H1 (cell line): ENCODE measurements around the gene MAN2C1. TPM values are rescaled to one million over a fixed set of nuclear protein-coding genes. Genes with fewer than 3 reads are reported as not detected.

Experiments
- CTCF ChIA-PET: fragments of 300-600 bp; sonication (Branson Sonifier 250); formaldehyde crosslinking; loops from one replicate; lab custom pipeline; 2021; ENCODE audit not compliant: partially characterized antibody; lab: Charles Lee
- POLR2A ChIA-PET: fragments of 300-600 bp; sonication (Branson Sonifier 250); formaldehyde crosslinking; loops from one replicate; lab custom pipeline; 2021; ENCODE audit warnings: inconsistent platforms; ENCODE audit not compliant: partially characterized antibody; lab: Charles Lee
- DNase-seq, 2 experiments: peaks; one replicate each; pipeline versions ENCODE4 v3.0.0 to v3.0.0-alpha.2; 2010 to 2022; ENCODE audit warnings: low spot score in 2 of 2, low read depth in 1 of 2, mixed read lengths in 1 of 2
- FAIRE-seq: peaks from 2 replicates; lab custom pipeline; 2011; peaks lifted over from hg19 to GRCh38; lab: Jason Lieb, UNC
- H2AFZ ChIP-seq: 2 replicates; pipeline ENCODE4 v1.8.1; 2012; ENCODE audit warnings: low read length, inconsistent platforms
- H2AK5ac ChIP-seq: 2 replicates; pipeline ENCODE4 v1.6.1; 2013; ENCODE audit warnings: low read depth, low read length
- H2BK120ac ChIP-seq: replicated peaks from 2 replicates; pipeline ENCODE3; 2013; ENCODE audit warnings: low read depth, low read length, inconsistent platforms
- H2BK12ac ChIP-seq: 2 replicates; pipeline ENCODE4 v1.6.1; 2013; ENCODE audit warnings: low read depth, low read length
- H2BK15ac ChIP-seq: 2 replicates; pipeline ENCODE4 v1.6.1; 2013; ENCODE audit warnings: low read length
- H2BK20ac ChIP-seq: 2 replicates; pipeline ENCODE4 v1.6.1; 2013; ENCODE audit warnings: low read length
- H2BK5ac ChIP-seq: 2 replicates; pipeline ENCODE4 v1.6.1; 2013; ENCODE audit warnings: low read depth, low read length
- H3K14ac ChIP-seq: 2 replicates; pipeline ENCODE4 v1.6.1; 2013; ENCODE audit warnings: inconsistent platforms; ENCODE audit not compliant: insufficient read length
- H3K18ac ChIP-seq: 2 replicates; pipeline ENCODE4 v1.6.1; 2013; ENCODE audit warnings: low read length; ENCODE audit errors: extremely low read depth
- H3K23ac ChIP-seq: 2 replicates; pipeline ENCODE4 v1.6.1; 2013; ENCODE audit warnings: inconsistent platforms; ENCODE audit not compliant: insufficient read length
- H3K23me2 ChIP-seq: 2 replicates; pipeline ENCODE4 v1.6.1; 2013; ENCODE audit warnings: low read depth, low read length
- H3K27ac ChIP-seq: 2 replicates; pipeline ENCODE4 v1.6.1; 2011; ENCODE audit warnings: low read depth, low read length, inconsistent platforms
- H3K27me3 ChIP-seq, 4 experiments: replicated peaks in 1 of 4; 1 replicate in 1 of 4; 2 replicates in 3 of 4; pipeline versions ENCODE4 v1.6.1 to v1.8.1; 2011 to 2013; ENCODE audit warnings: low read length in 3 of 4, mild to moderate bottlenecking in 3 of 4, inconsistent platforms in 2 of 4, mixed read lengths in 2 of 4, moderate library complexity in 1 of 4; ENCODE audit not compliant: control insufficient read depth in 3 of 4, insufficient read depth in 3 of 4; ENCODE audit errors: extremely low read depth in 1 of 4
- H3K36me3 ChIP-seq, 4 experiments: 2 replicates each; pipeline versions ENCODE4 v1.6.1 to v1.8.1; 2011 to 2013; ENCODE audit warnings: mild to moderate bottlenecking in 4 of 4, low read length in 3 of 4, moderate library complexity in 2 of 4, control low read depth in 1 of 4, inconsistent platforms in 1 of 4; ENCODE audit not compliant: insufficient read depth in 4 of 4, control insufficient read depth in 2 of 4
- H3K4ac ChIP-seq: replicated peaks from 2 replicates; pipeline ENCODE3; 2013; ENCODE audit warnings: low read length, low read depth, mixed read lengths, inconsistent platforms; ENCODE audit not compliant: insufficient read length
- H3K4me1 ChIP-seq, 4 experiments: replicated peaks in 1 of 4; 1 replicate in 1 of 4; 2 replicates in 3 of 4; pipeline versions ENCODE4 v1.6.1 to v1.8.1; 2011 to 2013; ENCODE audit warnings: low read length in 3 of 4, inconsistent platforms in 2 of 4, mixed read lengths in 1 of 4; ENCODE audit not compliant: insufficient read depth in 4 of 4, control insufficient read depth in 3 of 4
- H3K4me2 ChIP-seq, 2 experiments: 2 replicates each; pipeline versions ENCODE4 v1.6.1 to v1.8.1; 2011 to 2013; ENCODE audit warnings: low read depth in 2 of 2, low read length in 2 of 2, control low read depth in 1 of 2, inconsistent platforms in 1 of 2, mild to moderate bottlenecking in 1 of 2; ENCODE audit not compliant: insufficient read depth in 1 of 2
- H3K4me3 ChIP-seq, 4 experiments: fragments of 200-600, 300-600 bp in 1 of 4; sonication (generic), shearing (Covaris generic), sonication (Bioruptor Twin) in 1 of 4; 2 replicates each; pipeline versions ENCODE4 v1.5.1 to v1.8.1; 2011 to 2016; ENCODE audit warnings: low read length in 4 of 4, low read depth in 3 of 4, control low read depth in 2 of 4, inconsistent platforms in 2 of 4, mild to moderate bottlenecking in 2 of 4, mixed read lengths in 1 of 4, moderate library complexity in 1 of 4; ENCODE audit not compliant: insufficient read depth in 2 of 4; ENCODE audit errors: extremely low read depth in 1 of 4
- H3K56ac ChIP-seq: replicated peaks from 2 replicates; pipeline ENCODE3; 2013; ENCODE audit warnings: low read depth, mild to moderate bottlenecking, mixed read lengths, low read length, inconsistent platforms; ENCODE audit not compliant: insufficient read length
- H3K79me1 ChIP-seq: 2 replicates; pipeline ENCODE4 v1.6.1; 2013; ENCODE audit warnings: low read depth, low read length, control low read depth
- H3K79me2 ChIP-seq, 2 experiments: 2 replicates each; pipeline versions ENCODE4 v1.6.1 to v1.8.1; 2012 to 2013; ENCODE audit warnings: low read length in 2 of 2, mild to moderate bottlenecking in 2 of 2, inconsistent platforms in 1 of 2; ENCODE audit not compliant: insufficient read depth in 2 of 2, control insufficient read depth in 1 of 2
- H3K9ac ChIP-seq, 4 experiments: replicated peaks in 1 of 4; 1 replicate in 1 of 4; 2 replicates in 3 of 4; pipeline versions ENCODE4 v1.6.1 to v1.8.1; 2011 to 2013; ENCODE audit warnings: low read depth in 3 of 4, low read length in 3 of 4, control low read depth in 2 of 4, mild to moderate bottlenecking in 2 of 4, moderate library complexity in 2 of 4, inconsistent platforms in 1 of 4; ENCODE audit errors: extremely low read depth in 1 of 4
- H3K9me3 ChIP-seq, 2 experiments: 2 replicates each; pipeline versions ENCODE4 v1.6.1 to v1.8.1; 2012 to 2013; ENCODE audit warnings: mild to moderate bottlenecking in 2 of 2, moderate library complexity in 2 of 2, control low read depth in 1 of 2, inconsistent platforms in 1 of 2, low read depth in 1 of 2, low read length in 1 of 2, mixed read lengths in 1 of 2; ENCODE audit not compliant: insufficient read depth in 2 of 2
- H4K20me1 ChIP-seq, 2 experiments: replicated peaks in 1 of 2; 2 replicates each; pipeline versions ENCODE3 to v1.8.1; 2011 to 2013; ENCODE audit warnings: inconsistent platforms in 2 of 2, low read length in 2 of 2, mild to moderate bottlenecking in 1 of 2; ENCODE audit not compliant: insufficient read depth in 2 of 2, control insufficient read depth in 1 of 2
- H4K5ac ChIP-seq: 2 replicates; pipeline ENCODE4 v1.6.1; 2013; ENCODE audit warnings: low read length, low read depth, mixed read lengths, inconsistent platforms; ENCODE audit not compliant: insufficient read length
- H4K8ac ChIP-seq: 2 replicates; pipeline ENCODE4 v1.8.0; 2013; ENCODE audit warnings: mild to moderate bottlenecking, moderate library complexity, low read length, inconsistent platforms; ENCODE audit not compliant: insufficient read depth; ENCODE audit errors: extremely low read depth
- H4K91ac ChIP-seq: replicated peaks from 2 replicates; pipeline ENCODE3; 2013; ENCODE audit warnings: low read length, mixed read lengths, inconsistent platforms; ENCODE audit not compliant: insufficient read length
- ATF3 ChIP-seq: IDR thresholded peaks from 2 replicates; pipeline ENCODE4 v1.6.1; 2011; ENCODE audit warnings: low read depth, mild to moderate bottlenecking, low read length; ENCODE audit not compliant: insufficient read depth
- BACH1 ChIP-seq: IDR thresholded peaks from 2 replicates; pipeline ENCODE4 v1.6.1; 2012; ENCODE audit warnings: low read length, improper control_type of control experiment
- CHD2 ChIP-seq: IDR thresholded peaks from 2 replicates; pipeline ENCODE4 v1.6.1; 2012; ENCODE audit warnings: low read length, improper control_type of control experiment
- CREB1 ChIP-seq: IDR thresholded peaks from 2 replicates; pipeline ENCODE4 v1.6.1; 2012; ENCODE audit warnings: inconsistent platforms
- FOSL1 ChIP-seq: IDR thresholded peaks from 2 replicates; pipeline ENCODE4 v1.6.1; 2011; ENCODE audit warnings: mild to moderate bottlenecking, low read depth, low read length, moderate library complexity; ENCODE audit not compliant: insufficient read depth
- GTF2F1 ChIP-seq: IDR thresholded peaks from 2 replicates; pipeline ENCODE4 v1.6.1; 2012; ENCODE audit warnings: low read depth, low read length, improper control_type of control experiment, borderline replicate concordance
- JUN ChIP-seq: IDR thresholded peaks from 2 replicates; pipeline ENCODE4 v1.6.1; 2011; ENCODE audit warnings: low read depth, mild to moderate bottlenecking, improper control_type of control experiment, low read length
- JUND ChIP-seq: IDR thresholded peaks from 2 replicates; pipeline ENCODE4 v1.6.1; 2011; ENCODE audit warnings: mild to moderate bottlenecking, improper control_type of control experiment, low read length
- KDM1A ChIP-seq: fragments of 200-600, 300-600 bp; sonication (generic); IDR thresholded peaks from 2 replicates; pipeline ENCODE4 v1.7.1; 2016; ENCODE audit warnings: mild to moderate bottlenecking, low read length, borderline replicate concordance
- KDM5A ChIP-seq: fragments of 200-600 bp; IDR thresholded peaks from 2 replicates; pipeline ENCODE4 v1.7.1; 2012; ENCODE audit warnings: mild to moderate bottlenecking, low read length, inconsistent platforms, mixed read lengths
- NRF1 ChIP-seq: IDR thresholded peaks from 2 replicates; pipeline ENCODE4 v1.6.1; 2011; ENCODE audit warnings: mild to moderate bottlenecking, low read depth, low read length, improper control_type of control experiment
- PHF8 ChIP-seq: fragments of 200-600 bp; sonication (generic); conservative IDR thresholded peaks from 2 replicates; pipeline ENCODE4 v1.7.1; 2012; ENCODE audit warnings: low read depth, mild to moderate bottlenecking, inconsistent platforms, low read length, moderate library complexity
- RAD21 ChIP-seq, 2 experiments: IDR thresholded peaks in 1 of 2; conservative IDR thresholded peaks in 1 of 2; 2 replicates each; pipeline ENCODE4 v1.6.1; 2011; ENCODE audit warnings: low read depth in 2 of 2, low read length in 2 of 2, improper control_type of control experiment in 1 of 2, inconsistent platforms in 1 of 2, mild to moderate bottlenecking in 1 of 2, moderate library complexity in 1 of 2
- SIRT6 ChIP-seq: IDR thresholded peaks from one replicate; pipeline ENCODE4 v1.7.1; 2012; ENCODE audit warnings: low read length, inconsistent platforms
- TAF7 ChIP-seq: optimal IDR thresholded peaks from 2 replicates; pipeline ENCODE3; 2011; ENCODE audit warnings: low read depth, mild to moderate bottlenecking, inconsistent platforms, low read length, moderate library complexity, borderline replicate concordance
- WGBS, 2 experiments: shearing (Covaris generic) in 1 of 2; methylation state at CpG; one replicate each; pipeline versions ENCODE4 v1.1.6 to v1.1.7; 2013 to 2015; ENCODE audit warnings: low lambda C conversion rate in 2 of 2, mixed read lengths in 2 of 2, inconsistent platforms in 1 of 2, low coverage in 1 of 2, missing lambda C conversion rate in 1 of 2; ENCODE audit not compliant: insufficient replicate concordance in 2 of 2, insufficient coverage in 1 of 2, insufficient read length in 1 of 2; ENCODE audit errors: extremely low coverage in 1 of 2, missing lambda C conversion rate in 1 of 2; 5-methylcytosine and 5-hydroxymethylcytosine counted together
- polyA plus RNA-seq, 7 experiments: library from polyadenylated mRNA; depleted of rRNA in 3 of 7; stranded (reverse) in 5 of 7; unstranded in 2 of 7; fragments of >200 nt in 5 of 7; fragments of 200-250 nt in 2 of 7; gene quantifications; 1 replicate in 5 of 7; 2 replicates in 1 of 7; 4 replicates in 1 of 7; pipeline versions ENCODE4 v1.2.1 to v1.2.3, GENCODE V29; 2011 to 2013; ENCODE audit warnings: missing spikeins in 2 of 7, mixed read lengths in 2 of 7
- total RNA-seq: library from RNA; stranded (reverse); fragmentation: NEBNext Ultra II Directional; extraction: Animal tissue kit (Norgen Biotek cat#: 25700); gene quantifications from 2 replicates; pipeline ENCODE4 v1.2.1, GENCODE V29; 2021

The MAN2C1 gene
- total and polyA plus RNA-seq, 2 of the 8 experiments (the other 6 are each of a cell fraction or from before 2014, with no cell fraction given) = 56.3 to 88.9 TPM

- H2AK5ac ChIP-seq = no peak overlapping the region
- H4K5ac ChIP-seq = no peak overlapping the region
- no peak overlapping the region for H2BK12ac ChIP-seq
- no peaks in the 10 kb centered on the region for H3K27me3 ChIP-seq
- DNase-seq = no peak
- H3K4me1 ChIP-seq = no peaks in the 10 kb centered on the region
- no peak overlapping the region for H2BK15ac ChIP-seq
- no peak overlapping the region for H3K14ac ChIP-seq
- no peak overlapping the region for H2BK20ac ChIP-seq
- no peak overlapping the region for H4K8ac ChIP-seq
- no peak overlapping the region for H2BK120ac ChIP-seq
- peaks cover 25 to 77% (median 60%) of the 10 kb centered on the region in 4 experiments for H3K36me3 ChIP-seq
- 95% methylated on average over 2 of the region's 2 CpGs; no CpG with 5 or more reads in 1 of the 2 experiments for WGBS, 2 experiments
- H3K79me1 ChIP-seq = no peaks in the 10 kb centered on the region; the same call in 1 of the 2 replicates
- no peaks in the 10 kb centered on the region; a peak in 1 of 4 replicates for H3K79me2 ChIP-seq
- H3K4me3 ChIP-seq = no peak overlapping the region
- no peak overlapping the region for H3K27ac ChIP-seq
- no peak for FAIRE-seq
- H3K23me2 ChIP-seq = no peaks in the 10 kb centered on the region
- H3K4ac ChIP-seq = no peak overlapping the region
- H3K23ac ChIP-seq = no peak overlapping the region
- no peak overlapping the region for H3K9ac ChIP-seq
- no peaks in the 10 kb centered on the region for H3K9me3 ChIP-seq
- H3K18ac ChIP-seq = no peak overlapping the region
- CTCF ChIA-PET = no interaction called here
- H4K20me1 ChIP-seq = peaks cover 0 to 5% of the 10 kb centered on the region in 2 experiments
- no peak overlapping the region for H2BK5ac ChIP-seq
- POLR2A ChIA-PET = no interaction called here
- H2AFZ ChIP-seq = no peak overlapping the region
- H3K4me2 ChIP-seq = no peak overlapping the region
- H4K91ac ChIP-seq = no peak overlapping the region
- H3K56ac ChIP-seq = no peak overlapping the region
- TF ChIP-seq CREB1 (no peak), JUND (no peak), FOSL1 (no peak), KDM5A (no peak), GTF2F1 (no peak), NRF1 (no peak), JUN (no peak), BACH1 (no peak), TAF7 (no peak), KDM1A (no peak), SIRT6 (no peak), CHD2 (no peak), PHF8 (no peak), RAD21 (IDR thresholded peaks at IDR 0.05 in 1 of 2, conservative IDR thresholded peaks at IDR 0.05 in 1 of 2; ENCODE audit: low read depth in 2 of 2, low read length in 2 of 2) (no peak), ATF3 (no peak)
These were observed 35.5 kb upstream of the MAN2C1 start for GRCh38 chr15:75403892-75404291.
